Brain microvascular endothelial cell (primary cell): ENCODE measurements around the gene ETV5.

ENCODE experiments used
- DNase-seq: peaks from one replicate; pipeline ENCODE4 v3.0.0-alpha.2; 2020
- H3K27ac ChIP-seq: fragments of 250-450 bp; sonication (Bioruptor Pico); 2 replicates; pipeline ENCODE4 v1.5.1; 2020; ENCODE audit warnings: mild to moderate bottlenecking, moderate library complexity
- H3K27me3 ChIP-seq: fragments of 250-450 bp; sonication (Bioruptor Pico); replicated peaks from 2 replicates; pipeline ENCODE4 v1.5.1; 2020; ENCODE audit warnings: mild to moderate bottlenecking
- H3K36me3 ChIP-seq: fragments of 250-450 bp; sonication (Bioruptor Pico); replicated peaks from 2 replicates; pipeline ENCODE4 v1.5.1; 2020; ENCODE audit warnings: mild to moderate bottlenecking
- H3K4me3 ChIP-seq: 2 replicates; pipeline ENCODE4 v1.5.1; 2011; ENCODE audit warnings: low read depth, mild to moderate bottlenecking, control low read depth, low read length, moderate library complexity
- in situ Hi-C: cut with HindIII; loops from 2 replicates; pipeline ENCODE4 v1.10.0; 2017; ENCODE audit warnings: low sequenced_read_pairs, low pct_ligation_motif_present
- TF ChIP-seq, protein P1 (sequence below): IDR thresholded peaks from 2 replicates; pipeline ENCODE4 v1.5.1; 2011; ENCODE audit warnings: low read depth, mild to moderate bottlenecking, moderate library complexity, low read length, control low read depth, inconsistent platforms; ENCODE audit errors: missing control alignments

The ETV5 gene

GRCh38 chr3:186098740-186099139, 10.1 kb downstream of the ETV5 start:
- no peak overlapping the region for H3K4me3 ChIP-seq
- DNase-seq, result no peak
- peaks cover 37% of the 10 kb centered on the region for H3K36me3 ChIP-seq
- TF ChIP-seq, protein P1, sequence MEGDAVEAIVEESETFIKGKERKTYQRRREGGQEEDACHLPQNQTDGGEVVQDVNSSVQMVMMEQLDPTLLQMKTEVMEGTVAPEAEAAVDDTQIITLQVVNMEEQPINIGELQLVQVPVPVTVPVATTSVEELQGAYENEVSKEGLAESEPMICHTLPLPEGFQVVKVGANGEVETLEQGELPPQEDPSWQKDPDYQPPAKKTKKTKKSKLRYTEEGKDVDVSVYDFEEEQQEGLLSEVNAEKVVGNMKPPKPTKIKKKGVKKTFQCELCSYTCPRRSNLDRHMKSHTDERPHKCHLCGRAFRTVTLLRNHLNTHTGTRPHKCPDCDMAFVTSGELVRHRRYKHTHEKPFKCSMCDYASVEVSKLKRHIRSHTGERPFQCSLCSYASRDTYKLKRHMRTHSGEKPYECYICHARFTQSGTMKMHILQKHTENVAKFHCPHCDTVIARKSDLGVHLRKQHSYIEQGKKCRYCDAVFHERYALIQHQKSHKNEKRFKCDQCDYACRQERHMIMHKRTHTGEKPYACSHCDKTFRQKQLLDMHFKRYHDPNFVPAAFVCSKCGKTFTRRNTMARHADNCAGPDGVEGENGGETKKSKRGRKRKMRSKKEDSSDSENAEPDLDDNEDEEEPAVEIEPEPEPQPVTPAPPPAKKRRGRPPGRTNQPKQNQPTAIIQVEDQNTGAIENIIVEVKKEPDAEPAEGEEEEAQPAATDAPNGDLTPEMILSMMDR, result no peak
- no peaks in the 10 kb centered on the region for H3K27me3 ChIP-seq
- in situ Hi-C loops, result no loop called here
- H3K27ac ChIP-seq, result no peak overlapping the region

GRCh38 chr3:186097663-186098451, 11.0 kb downstream of the ETV5 start:
- no peaks in the 10 kb centered on the region for H3K27me3 ChIP-seq
- no peak overlapping the region for H3K27ac ChIP-seq
- DNase-seq, result peak; percentile 86
- H3K4me3 ChIP-seq, result peak overlapping the region; percentile 46
- in situ Hi-C loops, result no loop called here
- TF ChIP-seq, protein P1, result no peak
- H3K36me3 ChIP-seq, result peaks cover 33% of the 10 kb centered on the region

DNA sequence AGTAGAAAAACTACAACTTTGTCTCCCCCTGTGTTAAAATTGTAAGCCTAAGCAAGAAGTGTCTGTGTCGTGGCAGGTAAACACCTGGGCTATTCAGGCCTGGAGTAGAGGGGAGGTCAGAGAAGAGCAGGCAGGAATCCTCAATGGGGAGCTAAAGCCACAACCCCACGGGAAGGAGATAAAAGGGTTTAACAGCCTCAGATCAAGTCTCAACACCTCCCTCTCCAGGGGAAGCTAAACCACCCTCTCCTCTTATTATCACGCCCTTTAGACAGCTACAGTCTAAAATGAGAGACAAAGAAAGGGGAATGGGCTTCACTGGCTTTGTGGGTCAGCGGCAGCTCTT, 11.6 kb downstream of the ETV5 start:
- TF ChIP-seq, protein P1, result no peak
- Histone ChIP-seq H3K27ac (no peak overlapping the region), H3K27me3 (no peaks in the 10 kb centered on the region), H3K36me3 (peaks cover 32% of the 10 kb centered on the region), H3K4me3 (peak overlapping the region; percentile 46)
- in situ Hi-C loops, result no loop called here
- no peak for DNase-seq

- Histone ChIP-seq H3K27me3 (no peaks in the 10 kb centered on the region), H3K27ac (no peak overlapping the region), H3K4me3 (no peak overlapping the region), H3K36me3 (peaks cover 32% of the 10 kb centered on the region)
- TF ChIP-seq, protein P1, result no peak
- DNase-seq, result no peak
- in situ Hi-C loops, result no loop called here
Observed at GRCh38 chr3:186096290-186096689, 12.6 kb downstream of the ETV5 start.

DNA sequence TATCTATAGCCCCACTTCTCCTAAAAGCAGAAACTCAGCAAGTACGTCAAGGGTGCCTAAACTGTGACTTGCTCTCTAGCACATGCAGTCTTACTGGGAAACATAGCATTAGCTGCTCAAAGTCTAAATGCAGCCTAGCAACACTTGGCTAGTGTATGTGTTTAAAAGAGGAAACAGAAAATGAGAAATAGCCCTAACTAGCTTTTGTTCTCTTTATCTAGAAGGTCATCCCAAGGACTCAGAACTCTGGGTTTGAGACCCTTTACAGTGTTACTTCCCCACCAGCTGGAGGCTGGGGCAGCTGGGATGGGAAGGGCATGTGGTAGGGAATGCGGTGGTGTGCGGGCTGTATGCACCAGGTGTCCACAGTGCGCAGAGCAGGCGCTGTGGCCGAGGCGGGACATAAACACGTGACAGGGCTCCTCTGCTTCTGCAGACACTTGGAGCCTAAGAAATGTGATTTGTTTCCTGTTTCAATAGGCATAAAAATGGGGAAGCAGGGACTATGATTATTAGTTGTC, 13.3 kb downstream of the ETV5 start:
- peaks cover 35% of the 10 kb centered on the region for H3K36me3 ChIP-seq
- no peak for DNase-seq
- H3K4me3 ChIP-seq, result no peak overlapping the region
- no peaks in the 10 kb centered on the region for H3K27me3 ChIP-seq
- in situ Hi-C loops, result no loop called here
- TF ChIP-seq, protein P1, result no peak
- H3K27ac ChIP-seq, result no peak overlapping the region
